ENCODE data around the gene KLF3. TPM values are rescaled to one million over a fixed set of nuclear protein-coding genes. Genes with fewer than 3 reads are reported as not detected.

Gene KLF3
- total RNA-seq, 1 experiment from 2014 or later: 16.8 TPM

- Mint-ChIP-seq H3K27me3 (ENCODE audit: low read depth) (no peaks in the 10 kb centered on the region), H3K27ac (peak overlapping the region; percentile 52; the same call in 1 of the 2 replicates), H3K9me3 (peaks cover 8% of the 10 kb centered on the region), H3K36me3 (peaks cover 28% of the 10 kb centered on the region), H3K4me3 (no peak overlapping the region), H3K4me1 (peaks cover 21% of the 10 kb centered on the region)
- ATAC-seq (no peak), DNase-seq (ENCODE audit: low spot score) (no peak)
- ChIA-PET POLR2A (no interaction called here), CTCF (no interaction called here)
- TF ChIP-seq NFYB (CRISPR knock-in tag; conservative IDR thresholded peaks at IDR 0.05; ENCODE audit: low read depth): no peak
- no peak for TF ChIP-seq ERG (CRISPR knock-in tag; IDR thresholded peaks at IDR 0.05)
- TF ChIP-seq JAZF1 (CRISPR knock-in tag; IDR thresholded peaks at IDR 0.05): no peak
- TF ChIP-seq, protein P1, sequence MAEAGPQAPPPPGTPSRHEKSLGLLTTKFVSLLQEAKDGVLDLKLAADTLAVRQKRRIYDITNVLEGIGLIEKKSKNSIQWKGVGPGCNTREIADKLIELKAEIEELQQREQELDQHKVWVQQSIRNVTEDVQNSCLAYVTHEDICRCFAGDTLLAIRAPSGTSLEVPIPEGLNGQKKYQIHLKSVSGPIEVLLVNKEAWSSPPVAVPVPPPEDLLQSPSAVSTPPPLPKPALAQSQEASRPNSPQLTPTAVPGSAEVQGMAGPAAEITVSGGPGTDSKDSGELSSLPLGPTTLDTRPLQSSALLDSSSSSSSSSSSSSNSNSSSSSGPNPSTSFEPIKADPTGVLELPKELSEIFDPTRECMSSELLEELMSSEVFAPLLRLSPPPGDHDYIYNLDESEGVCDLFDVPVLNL (CRISPR knock-in tag; IDR thresholded peaks at IDR 0.05; ENCODE audit: borderline replicate concordance, low read depth): no peak
- TF ChIP-seq, protein P2, sequence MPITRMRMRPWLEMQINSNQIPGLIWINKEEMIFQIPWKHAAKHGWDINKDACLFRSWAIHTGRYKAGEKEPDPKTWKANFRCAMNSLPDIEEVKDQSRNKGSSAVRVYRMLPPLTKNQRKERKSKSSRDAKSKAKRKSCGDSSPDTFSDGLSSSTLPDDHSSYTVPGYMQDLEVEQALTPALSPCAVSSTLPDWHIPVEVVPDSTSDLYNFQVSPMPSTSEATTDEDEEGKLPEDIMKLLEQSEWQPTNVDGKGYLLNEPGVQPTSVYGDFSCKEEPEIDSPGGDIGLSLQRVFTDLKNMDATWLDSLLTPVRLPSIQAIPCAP (CRISPR knock-in tag; IDR thresholded peaks at IDR 0.05): no peak
- TF ChIP-seq ZNF219 (CRISPR knock-in tag; IDR thresholded peaks at IDR 0.05; ENCODE audit: borderline replicate concordance): no peak
- no peak for TF ChIP-seq CREM (CRISPR knock-in tag; IDR thresholded peaks at IDR 0.05)
- TF ChIP-seq SP1 (CRISPR knock-in tag; conservative IDR thresholded peaks at IDR 0.05): no peak
- TF ChIP-seq CDX4 (CRISPR knock-in tag; IDR thresholded peaks at IDR 0.05; ENCODE audit: borderline replicate concordance): no peak
- TF ChIP-seq NFATC4 (CRISPR knock-in tag; IDR thresholded peaks at IDR 0.05): no peak
Measured at GRCh38 chr4:38679921-38680320, 15.9 kb downstream of the KLF3 start.

DNA sequence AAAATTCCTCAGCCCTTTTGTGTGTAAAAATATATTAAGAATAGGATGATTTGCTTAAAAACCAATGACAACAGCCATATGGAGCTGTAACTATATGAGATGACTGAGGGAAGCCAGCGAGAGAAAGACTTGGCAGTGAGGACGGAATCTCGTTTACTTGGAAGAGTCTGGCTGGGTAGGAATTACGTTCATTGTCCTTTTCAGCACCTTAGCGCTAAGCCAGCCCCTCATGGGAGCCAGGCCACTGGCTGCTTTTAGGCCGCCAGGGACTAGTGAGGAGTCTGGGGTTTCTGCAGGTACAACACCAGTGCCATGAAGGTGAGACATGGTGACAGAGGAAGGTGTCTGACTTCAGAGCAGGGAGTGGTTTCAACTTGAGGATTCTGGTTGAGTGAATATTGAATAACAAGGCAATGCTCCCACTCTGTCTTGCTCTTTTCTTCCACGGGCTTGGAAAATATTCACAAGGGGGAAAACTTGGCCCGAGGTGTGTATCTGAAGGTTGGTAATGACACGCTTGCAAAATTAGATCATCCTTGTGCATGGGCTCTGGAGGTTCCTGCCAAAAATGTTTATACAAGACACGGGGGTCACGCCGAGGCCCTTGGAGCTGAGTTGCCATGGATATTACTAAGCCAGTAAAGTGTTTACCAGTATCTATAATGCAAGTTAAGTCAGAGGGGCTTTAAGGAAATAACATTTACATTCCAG, 17.4 kb downstream of the KLF3 start:
- Mint-ChIP-seq H3K4me3 (no peak overlapping the region), H3K4me1 (peaks cover 18% of the 10 kb centered on the region), H3K9me3 (peaks cover 8% of the 10 kb centered on the region), H3K27me3 (ENCODE audit: low read depth) (no peaks in the 10 kb centered on the region), H3K27ac (peak overlapping the region; percentile 5), H3K36me3 (peaks cover 28% of the 10 kb centered on the region)
- no peak for ATAC-seq
- CTCF ChIA-PET: no interaction called here
- POLR2A ChIA-PET: no interaction called here
- no peak for DNase-seq (ENCODE audit: low spot score)
- TF ChIP-seq ESRRA (CRISPR knock-in tag; IDR thresholded peaks at IDR 0.05; ENCODE audit: borderline replicate concordance) (no peak), SMAD4 (CRISPR knock-in tag; IDR thresholded peaks at IDR 0.05) (no peak), TCF7 (CRISPR knock-in tag; IDR thresholded peaks at IDR 0.05; ENCODE audit: low read depth) (no peak), RELA (CRISPR knock-in tag; IDR thresholded peaks at IDR 0.05; ENCODE audit: borderline replicate concordance) (no peak), JUN (CRISPR knock-in tag; IDR thresholded peaks at IDR 0.05) (no peak), ERG (CRISPR knock-in tag; IDR thresholded peaks at IDR 0.05) (no peak), TEAD1 (CRISPR knock-in tag; IDR thresholded peaks at IDR 0.05) (no peak), JAZF1 (CRISPR knock-in tag; IDR thresholded peaks at IDR 0.05) (no peak), ATF6 (CRISPR knock-in tag; IDR thresholded peaks at IDR 0.05) (no peak), ZSCAN18 (CRISPR knock-in tag; IDR thresholded peaks at IDR 0.05) (no peak), NFE2L1 (CRISPR knock-in tag; IDR thresholded peaks at IDR 0.05) (no peak)
- TF ChIP-seq, protein P3, sequence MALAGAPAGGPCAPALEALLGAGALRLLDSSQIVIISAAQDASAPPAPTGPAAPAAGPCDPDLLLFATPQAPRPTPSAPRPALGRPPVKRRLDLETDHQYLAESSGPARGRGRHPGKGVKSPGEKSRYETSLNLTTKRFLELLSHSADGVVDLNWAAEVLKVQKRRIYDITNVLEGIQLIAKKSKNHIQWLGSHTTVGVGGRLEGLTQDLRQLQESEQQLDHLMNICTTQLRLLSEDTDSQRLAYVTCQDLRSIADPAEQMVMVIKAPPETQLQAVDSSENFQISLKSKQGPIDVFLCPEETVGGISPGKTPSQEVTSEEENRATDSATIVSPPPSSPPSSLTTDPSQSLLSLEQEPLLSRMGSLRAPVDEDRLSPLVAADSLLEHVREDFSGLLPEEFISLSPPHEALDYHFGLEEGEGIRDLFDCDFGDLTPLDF (CRISPR knock-in tag; IDR thresholded peaks at IDR 0.05): no peak

Measured in WTC11 (cell line).